ENCODE measurements around the gene PPP2R2D.

The PPP2R2D gene

DNA sequence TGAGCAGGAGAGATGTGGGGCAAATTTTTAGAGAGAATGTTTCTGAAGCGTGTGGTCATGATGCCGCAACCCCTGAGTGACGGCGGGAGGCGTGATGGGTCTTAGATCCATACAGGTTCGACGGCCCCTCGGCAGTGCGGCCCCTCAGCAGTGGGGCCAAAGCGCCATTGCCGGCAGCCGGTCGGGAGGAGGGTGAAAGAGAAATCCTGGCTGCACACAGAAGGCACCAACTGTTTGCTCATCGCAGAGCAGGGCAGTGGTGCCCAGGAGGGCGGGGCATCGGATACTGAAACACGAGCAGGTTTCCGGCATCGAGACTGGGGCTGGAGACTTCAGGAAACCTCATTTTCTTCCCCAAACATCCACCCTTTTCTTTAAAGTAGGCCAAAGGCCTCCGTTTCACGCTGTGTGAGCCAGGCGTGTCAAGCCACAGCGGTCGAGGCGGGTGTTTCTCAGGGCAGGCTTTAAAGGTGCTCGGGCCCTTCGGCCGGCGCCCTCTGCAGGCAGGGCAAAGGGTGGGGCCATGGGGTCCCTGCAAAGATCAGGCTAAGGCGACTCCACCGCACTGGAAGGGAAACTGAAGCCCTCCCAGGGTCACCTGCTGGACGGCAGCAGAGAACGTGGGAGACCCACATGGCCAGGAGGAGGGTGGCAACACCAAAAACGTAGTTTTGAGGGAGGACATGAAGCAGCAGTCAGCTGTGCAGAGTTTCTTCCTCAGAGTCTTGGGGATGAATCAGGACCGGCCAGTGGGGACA is 42.0 kb upstream of the PPP2R2D start:
- no peak for ATAC-seq
- TF ChIP-seq CREB5 (CRISPR knock-in tag; IDR thresholded peaks at IDR 0.05; ENCODE audit: low read depth) (no peak), ZNF565 (CRISPR knock-in tag; conservative IDR thresholded peaks at IDR 0.05; ENCODE audit: low read depth) (no peak), OSR1 (CRISPR knock-in tag; IDR thresholded peaks at IDR 0.05) (no peak), CSDC2 (CRISPR knock-in tag; IDR thresholded peaks at IDR 0.05) (no peak), ZFP30 (CRISPR knock-in tag; IDR thresholded peaks at IDR 0.05) (no peak), TCF4 (CRISPR knock-in tag; IDR thresholded peaks at IDR 0.05; ENCODE audit: borderline replicate concordance) (no peak), TOX (CRISPR knock-in tag; IDR thresholded peaks at IDR 0.05; ENCODE audit: borderline replicate concordance) (no peak), SNAI2 (CRISPR knock-in tag; IDR thresholded peaks at IDR 0.05) (no peak), ISL1 (CRISPR knock-in tag; IDR thresholded peaks at IDR 0.05) (no peak), POU6F1 (CRISPR knock-in tag; IDR thresholded peaks at IDR 0.05; ENCODE audit: borderline replicate concordance, low read depth) (no peak), GLIS3 (CRISPR knock-in tag; IDR thresholded peaks at IDR 0.05) (no peak), ARNTL (CRISPR knock-in tag; IDR thresholded peaks at IDR 0.05; ENCODE audit: borderline replicate concordance, low read depth) (no peak), PATZ1 (CRISPR knock-in tag; IDR thresholded peaks at IDR 0.05; ENCODE audit: borderline replicate concordance) (no peak), ZFP3 (CRISPR knock-in tag; IDR thresholded peaks at IDR 0.05) (no peak)
- TF ChIP-seq, protein P1, sequence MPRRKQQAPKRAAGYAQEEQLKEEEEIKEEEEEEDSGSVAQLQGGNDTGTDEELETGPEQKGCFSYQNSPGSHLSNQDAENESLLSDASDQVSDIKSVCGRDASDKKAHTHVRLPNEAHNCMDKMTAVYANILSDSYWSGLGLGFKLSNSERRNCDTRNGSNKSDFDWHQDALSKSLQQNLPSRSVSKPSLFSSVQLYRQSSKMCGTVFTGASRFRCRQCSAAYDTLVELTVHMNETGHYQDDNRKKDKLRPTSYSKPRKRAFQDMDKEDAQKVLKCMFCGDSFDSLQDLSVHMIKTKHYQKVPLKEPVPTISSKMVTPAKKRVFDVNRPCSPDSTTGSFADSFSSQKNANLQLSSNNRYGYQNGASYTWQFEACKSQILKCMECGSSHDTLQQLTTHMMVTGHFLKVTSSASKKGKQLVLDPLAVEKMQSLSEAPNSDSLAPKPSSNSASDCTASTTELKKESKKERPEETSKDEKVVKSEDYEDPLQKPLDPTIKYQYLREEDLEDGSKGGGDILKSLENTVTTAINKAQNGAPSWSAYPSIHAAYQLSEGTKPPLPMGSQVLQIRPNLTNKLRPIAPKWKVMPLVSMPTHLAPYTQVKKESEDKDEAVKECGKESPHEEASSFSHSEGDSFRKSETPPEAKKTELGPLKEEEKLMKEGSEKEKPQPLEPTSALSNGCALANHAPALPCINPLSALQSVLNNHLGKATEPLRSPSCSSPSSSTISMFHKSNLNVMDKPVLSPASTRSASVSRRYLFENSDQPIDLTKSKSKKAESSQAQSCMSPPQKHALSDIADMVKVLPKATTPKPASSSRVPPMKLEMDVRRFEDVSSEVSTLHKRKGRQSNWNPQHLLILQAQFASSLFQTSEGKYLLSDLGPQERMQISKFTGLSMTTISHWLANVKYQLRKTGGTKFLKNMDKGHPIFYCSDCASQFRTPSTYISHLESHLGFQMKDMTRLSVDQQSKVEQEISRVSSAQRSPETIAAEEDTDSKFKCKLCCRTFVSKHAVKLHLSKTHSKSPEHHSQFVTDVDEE (CRISPR knock-in tag; IDR thresholded peaks at IDR 0.05): no peak

- no peak for ATAC-seq
- TF ChIP-seq, protein P1 (CRISPR knock-in tag; IDR thresholded peaks at IDR 0.05): no peak
- TF ChIP-seq ISL1 (CRISPR knock-in tag; IDR thresholded peaks at IDR 0.05): no peak
- no peak for TF ChIP-seq TOX (CRISPR knock-in tag; IDR thresholded peaks at IDR 0.05; ENCODE audit: borderline replicate concordance)
- no peak for TF ChIP-seq POU6F1 (CRISPR knock-in tag; IDR thresholded peaks at IDR 0.05; ENCODE audit: borderline replicate concordance, low read depth)
- no peak for TF ChIP-seq RARB (CRISPR knock-in tag; IDR thresholded peaks at IDR 0.05)
- TF ChIP-seq TCF4 (CRISPR knock-in tag; IDR thresholded peaks at IDR 0.05; ENCODE audit: borderline replicate concordance): no peak
- TF ChIP-seq PATZ1 (CRISPR knock-in tag; IDR thresholded peaks at IDR 0.05; ENCODE audit: borderline replicate concordance): no peak
- no peak for TF ChIP-seq CSDC2 (CRISPR knock-in tag; IDR thresholded peaks at IDR 0.05)
- TF ChIP-seq ZFP30 (CRISPR knock-in tag; IDR thresholded peaks at IDR 0.05): no peak
- no peak for TF ChIP-seq BACH2 (CRISPR knock-in tag; IDR thresholded peaks at IDR 0.05; ENCODE audit: borderline replicate concordance)
- no peak for TF ChIP-seq ZFP3 (CRISPR knock-in tag; IDR thresholded peaks at IDR 0.05)
- no peak for TF ChIP-seq GLIS3 (CRISPR knock-in tag; IDR thresholded peaks at IDR 0.05)
- no peak for TF ChIP-seq ESRRG (CRISPR knock-in tag; IDR thresholded peaks at IDR 0.05)
- TF ChIP-seq CREB5 (CRISPR knock-in tag; IDR thresholded peaks at IDR 0.05; ENCODE audit: low read depth): no peak
- no peak for TF ChIP-seq ZNF70 (CRISPR knock-in tag; IDR thresholded peaks at IDR 0.05)
- TF ChIP-seq ZNF565 (CRISPR knock-in tag; conservative IDR thresholded peaks at IDR 0.05; ENCODE audit: low read depth): no peak
- no peak for TF ChIP-seq PPARA (CRISPR knock-in tag; IDR thresholded peaks at IDR 0.05; ENCODE audit: borderline replicate concordance)
Observed at GRCh38 chr10:131859341-131860020, 41.3 kb upstream of the PPP2R2D start.

Measured in SK-N-SH treated with all-trans-retinoic acid at 6 μM for 48 hours (cell line).